Stimulated activated naive CD8-positive, alpha-beta T cell treated with anti-CD3 and anti-CD28 coated beads, Interleukin-15, amount 100 ng/mL, for 72 hours (primary cell): ENCODE measurements around the gene ZNF84.
A peak's percentile ranks its signal among the peaks of the same experiment; 100 is the strongest.

Source experiments
- ATAC-seq: fragments of 150-1000 bp; cut with Tn5 transposase; 2 replicates; pipeline ENCODE4 v1.10.0; 2021; ENCODE audit warnings: mild to moderate bottlenecking, moderate library complexity
- DNase-seq, 2 donors: peaks; one replicate each; pipeline ENCODE4 v3.0.0; 2021 to 2022
- H3K27ac Mint-ChIP-seq, 2 donors: one replicate each; pipeline ENCODE4 v1.8.0; 2022; ENCODE audit warnings: mild to moderate bottlenecking in 2 of 2, mixed read lengths in 2 of 2, moderate library complexity in 2 of 2
- H3K27me3 Mint-ChIP-seq: one replicate; pipeline ENCODE4 v1.8.0; 2022; ENCODE audit warnings: mixed read lengths
- H3K4me1 Mint-ChIP-seq: one replicate; pipeline ENCODE4 v1.8.0; 2022; ENCODE audit warnings: mild to moderate bottlenecking, mixed read lengths
- H3K4me3 Mint-ChIP-seq, 2 donors: one replicate each; pipeline ENCODE4 v1.8.0; 2022; ENCODE audit warnings: mild to moderate bottlenecking in 2 of 2, mixed read lengths in 2 of 2, moderate library complexity in 1 of 2
- H3K9me3 Mint-ChIP-seq, 2 donors: one replicate each; pipeline ENCODE4 v1.8.0; 2022; ENCODE audit warnings: mixed read lengths in 2 of 2

ZNF84 gene

GRCh38 chr12:133037207-133038005, at the start of gene ZNF84:
Gene ZNF84, plus strand, starts transcription at chr12:133037509. Its CDS starts 3,959 bp downstream, at chr12:133041468.
- H3K9me3 Mint-ChIP-seq, result peaks cover 46 to 48% of the 10 kb centered on the region in 2 donors

GRCh38 chr12:132998741-132999140, 38.6 kb upstream of the ZNF84 start:
- Mint-ChIP-seq H3K4me3 (no peak overlapping the region), H3K27me3 (no peaks in the 10 kb centered on the region), H3K27ac (no peak overlapping the region), H3K4me1 (peaks cover 5% of the 10 kb centered on the region), H3K9me3 (peaks cover 36 to 62% of the 10 kb centered on the region in 2 donors)
- DNase-seq, result no peak
- no peak for ATAC-seq

More at GRCh38 chr12:133037207-133038005, at the start of gene ZNF84:
- H3K27ac Mint-ChIP-seq, result peak within 1 kb of the TSS; percentile 98 to 99
- no peaks in the 10 kb centered on the region for H3K27me3 Mint-ChIP-seq
- peak within 1 kb of the TSS; percentile 90 to 97 for H3K4me3 Mint-ChIP-seq
- DNase-seq, result peak; percentile 94 to 98
- peak; percentile 97 for ATAC-seq
- peaks cover 13% of the 10 kb centered on the region for H3K4me1 Mint-ChIP-seq

- no peaks in the 10 kb centered on the region for H3K4me1 Mint-ChIP-seq
- DNase-seq (no peak), ATAC-seq (no peak)
- no peak overlapping the region for H3K27ac Mint-ChIP-seq
- H3K4me3 Mint-ChIP-seq, result no peak overlapping the region
- H3K9me3 Mint-ChIP-seq, result peaks cover 47 to 56% of the 10 kb centered on the region in 2 donors
- H3K27me3 Mint-ChIP-seq, result no peaks in the 10 kb centered on the region
Observed at GRCh38 chr12:133010657-133011297, 26.5 kb upstream of the ZNF84 start.

GRCh38 chr12:133023566-133023965, 13.7 kb upstream of the ZNF84 start:
- ATAC-seq (no peak), DNase-seq (no peak)
- no peak overlapping the region for H3K4me3 Mint-ChIP-seq
- no peaks in the 10 kb centered on the region for H3K4me1 Mint-ChIP-seq
- H3K27me3 Mint-ChIP-seq, result no peaks in the 10 kb centered on the region
- no peak overlapping the region for H3K27ac Mint-ChIP-seq
- peaks cover 49 to 70% of the 10 kb centered on the region in 2 donors for H3K9me3 Mint-ChIP-seq

GRCh38 chr12:133026996-133027395, 10.3 kb upstream of the ZNF84 start:
- DNase-seq (no peak), ATAC-seq (no peak)
- no peaks in the 10 kb centered on the region for H3K27me3 Mint-ChIP-seq
- H3K27ac Mint-ChIP-seq, result no peak overlapping the region
- H3K9me3 Mint-ChIP-seq, result peaks cover 43 to 55% of the 10 kb centered on the region in 2 donors
- H3K4me1 Mint-ChIP-seq, result no peaks in the 10 kb centered on the region
- no peak overlapping the region for H3K4me3 Mint-ChIP-seq

GRCh38 chr12:133038118-133038709, 905 bp downstream of the ZNF84 start:
- Mint-ChIP-seq H3K9me3 (peaks cover 53 to 55% of the 10 kb centered on the region in 2 donors), H3K4me3 (peak overlapping the region; percentile 90 to 97), H3K4me1 (peaks cover 13% of the 10 kb centered on the region), H3K27me3 (no peaks in the 10 kb centered on the region), H3K27ac (peak overlapping the region in 1 of 2 donors; percentile 98)
- ATAC-seq (no peak), DNase-seq (no peak)

GRCh38 chr12:133046698-133047097, 9.4 kb downstream of the ZNF84 start:
- no peak for DNase-seq
- Mint-ChIP-seq H3K9me3 (peaks cover 70 to 71% of the 10 kb centered on the region in 2 donors), H3K27me3 (no peaks in the 10 kb centered on the region), H3K4me3 (no peak overlapping the region), H3K27ac (no peak overlapping the region), H3K4me1 (no peaks in the 10 kb centered on the region)
- ATAC-seq, result no peak

GRCh38 chr12:133057446-133057845, 20.1 kb downstream of the ZNF84 start:
- no peak overlapping the region for H3K4me3 Mint-ChIP-seq
- no peaks in the 10 kb centered on the region for H3K4me1 Mint-ChIP-seq
- DNase-seq (no peak), ATAC-seq (no peak)
- H3K27ac Mint-ChIP-seq, result peak overlapping the region in 1 of 2 donors; percentile 49
- H3K9me3 Mint-ChIP-seq, result peaks cover 44 to 53% of the 10 kb centered on the region in 2 donors
- no peaks in the 10 kb centered on the region for H3K27me3 Mint-ChIP-seq

- DNase-seq (no peak), ATAC-seq (no peak)
- no peak overlapping the region for H3K4me3 Mint-ChIP-seq
- peaks cover 46 to 53% of the 10 kb centered on the region in 2 donors for H3K9me3 Mint-ChIP-seq
- H3K27me3 Mint-ChIP-seq, result no peaks in the 10 kb centered on the region
- peak overlapping the region in 1 of 2 donors; percentile 48 for H3K27ac Mint-ChIP-seq
- no peaks in the 10 kb centered on the region for H3K4me1 Mint-ChIP-seq
Observed at GRCh38 chr12:133058203-133059113, 21.1 kb downstream of the ZNF84 start.

GRCh38 chr12:133061954-133062353, 24.6 kb downstream of the ZNF84 start:
- no peak for DNase-seq
- H3K27me3 Mint-ChIP-seq, result no peaks in the 10 kb centered on the region
- no peak overlapping the region for H3K27ac Mint-ChIP-seq
- H3K4me3 Mint-ChIP-seq, result no peak overlapping the region
- H3K4me1 Mint-ChIP-seq, result no peaks in the 10 kb centered on the region
- peaks cover 63 to 65% of the 10 kb centered on the region in 2 donors for H3K9me3 Mint-ChIP-seq
- no peak for ATAC-seq

- Mint-ChIP-seq H3K4me3 (no peak overlapping the region), H3K4me1 (no peaks in the 10 kb centered on the region), H3K9me3 (peaks cover 55 to 58% of the 10 kb centered on the region in 2 donors), H3K27ac (no peak overlapping the region), H3K27me3 (no peaks in the 10 kb centered on the region)
- ATAC-seq, result no peak
- no peak for DNase-seq
Observed at GRCh38 chr12:133063556-133063955, 26.2 kb downstream of the ZNF84 start.

- no peak for ATAC-seq
- H3K4me3 Mint-ChIP-seq, result no peak overlapping the region
- DNase-seq, result no peak
- H3K9me3 Mint-ChIP-seq, result peaks cover 36% of the 10 kb centered on the region in 2 donors
- H3K27me3 Mint-ChIP-seq, result no peaks in the 10 kb centered on the region
- no peak overlapping the region for H3K27ac Mint-ChIP-seq
- H3K4me1 Mint-ChIP-seq, result no peaks in the 10 kb centered on the region
Observed at GRCh38 chr12:133073836-133074235, 36.5 kb downstream of the ZNF84 start.

GRCh38 chr12:133080026-133080367, 42.7 kb downstream of the ZNF84 start:
- H3K27me3 Mint-ChIP-seq, result no peaks in the 10 kb centered on the region
- H3K4me1 Mint-ChIP-seq, result peaks cover 9% of the 10 kb centered on the region
- H3K4me3 Mint-ChIP-seq, result no peak overlapping the region
- ATAC-seq (peak; percentile 83), DNase-seq (peak in 1 of 2 donors; percentile 97)
- H3K9me3 Mint-ChIP-seq, result peaks cover 42 to 54% of the 10 kb centered on the region in 2 donors
- H3K27ac Mint-ChIP-seq, result no peak overlapping the region

- no peak within 1 kb of the TSS for H3K27ac Mint-ChIP-seq
- H3K4me1 Mint-ChIP-seq, result peaks cover 9% of the 10 kb centered on the region
- H3K9me3 Mint-ChIP-seq, result peaks cover 38 to 55% of the 10 kb centered on the region in 2 donors
- peak; percentile 84 for ATAC-seq
- no peaks in the 10 kb centered on the region for H3K27me3 Mint-ChIP-seq
- peak; percentile 96 to 98 for DNase-seq
- H3K4me3 Mint-ChIP-seq, result no peak within 1 kb of the TSS
Observed at GRCh38 chr12:133080368-133081158, 43.3 kb downstream of the ZNF84 start, which contains the start of gene ZNF140. Gene ZNF140, plus strand, starts transcription at chr12:133080923. Its CDS starts 398 bp downstream, at chr12:133081321.
